Inflammatory macrophage treated with lipopolysaccharide for 1 hour (primary cell): ENCODE data around the gene LMF1.

Experiments used
- DNase-seq, 2 donors: peaks; one replicate each; pipeline ENCODE4 v3.0.0-alpha.2; 2020 to 2022

The LMF1 gene

GRCh38 chr16:984736-985636 is 14.2 kb upstream of the LMF1 start:
- no peak for DNase-seq

GRCh38 chr16:984121-984694 is 13.4 kb upstream of the LMF1 start:
- DNase-seq = no peak

- no peak for DNase-seq
Observed at GRCh38 chr16:983044-984030, 12.6 kb upstream of the LMF1 start.

- no peak for DNase-seq
Observed at GRCh38 chr16:982145-983043, 11.6 kb upstream of the LMF1 start.

GRCh38 chr16:981695-982144 is 10.9 kb upstream of the LMF1 start, which contains the start of gene SOX8:
Gene SOX8 (plus strand): TSS chr16:981770. CDS start chr16:981923, 153 bp downstream.
- no peak for DNase-seq

- no peak for DNase-seq
Observed at GRCh38 chr16:980595-980854, 9.7 kb upstream of the LMF1 start.

GRCh38 chr16:979859-980594 is 9.2 kb upstream of the LMF1 start:
- DNase-seq = no peak

GRCh38 chr16:979147-979546 is 8.4 kb upstream of the LMF1 start:
- DNase-seq = no peak

- no peak for DNase-seq
Observed at GRCh38 chr16:978403-978802, 7.6 kb upstream of the LMF1 start.

GRCh38 chr16:977896-978295 is 7.1 kb upstream of the LMF1 start:
- no peak for DNase-seq

GRCh38 chr16:977081-977701 is 6.4 kb upstream of the LMF1 start:
- no peak for DNase-seq

GRCh38 chr16:976389-976931 is 5.7 kb upstream of the LMF1 start:
- no peak for DNase-seq

GRCh38 chr16:975291-975690 is 4.5 kb upstream of the LMF1 start:
- DNase-seq = no peak

GRCh38 chr16:974611-975261 is 4.0 kb upstream of the LMF1 start:
- DNase-seq = no peak

- DNase-seq = no peak
Observed at GRCh38 chr16:974001-974601, 3.3 kb upstream of the LMF1 start.

- DNase-seq = no peak
Observed at GRCh38 chr16:973366-973765, 2.6 kb upstream of the LMF1 start.

- DNase-seq = no peak
Observed at GRCh38 chr16:972316-973002, 1.7 kb upstream of the LMF1 start.

GRCh38 chr16:971981-972315 is 1.2 kb upstream of the LMF1 start:
- no peak for DNase-seq

GRCh38 chr16:971582-971905 is 760 bp upstream of the LMF1 start:
- DNase-seq = no peak

- DNase-seq = no peak
Observed at GRCh38 chr16:970386-970765, 408 bp downstream of the LMF1 start.
